BLaER1 treated with 17β-estradiol and CSF1 and Interleukin-3, amounts not matched to agents 10 nM and 100 nM (cell line): ENCODE measurements around the gene RSF1.
A peak's percentile ranks its signal among the peaks of the same experiment; 100 is the strongest.

ENCODE experiments used
- H3K27ac ChIP-seq, 11 experiments: shearing (Covaris generic); formaldehyde crosslinking; 2 replicates each; pipeline ENCODE4 v1.8.1; 2022
- H3K27me3 ChIP-seq, 11 experiments: shearing (Covaris generic); formaldehyde crosslinking; 2 replicates each; pipeline ENCODE4 v1.8.1; 2022
- H3K36me3 ChIP-seq, 11 experiments: shearing (Covaris generic); formaldehyde crosslinking; 2 replicates each; pipeline ENCODE4 v1.8.1; 2022
- H3K4me1 ChIP-seq, 10 experiments: shearing (Covaris generic); formaldehyde crosslinking; 2 replicates each; pipeline ENCODE4 v1.8.1; 2022
- H3K4me2 ChIP-seq, 11 experiments: shearing (Covaris generic); formaldehyde crosslinking; 2 replicates each; pipeline ENCODE4 v1.8.1; 2022
- H3K4me3 ChIP-seq, 10 experiments: shearing (Covaris generic); formaldehyde crosslinking; 2 replicates each; pipeline ENCODE4 v1.8.1; 2022
- H3K9ac ChIP-seq, 11 experiments: shearing (Covaris generic); formaldehyde crosslinking; 2 replicates each; pipeline ENCODE4 v1.8.1; 2022
- H3K9me3 ChIP-seq, 11 experiments: shearing (Covaris generic); formaldehyde crosslinking; replicated peaks in 1 of 11; 2 replicates each; pipeline ENCODE4 v1.8.1; 2022
- H4K20me1 ChIP-seq, 11 experiments: shearing (Covaris generic); formaldehyde crosslinking; 2 replicates each; pipeline ENCODE4 v1.8.1; 2022
- Cebpa-rat ChIP-seq, 11 experiments: shearing (Covaris generic); IDR thresholded peaks; 2 replicates each; pipeline ENCODE4 v1.8.1; 2022

The RSF1 gene

GRCh38 chr11:77750394-77751156, 69.9 kb downstream of the RSF1 start:
- no peaks in the 10 kb centered on the region; a peak in 1 of 22 replicates for H3K9me3 ChIP-seq
- H3K9ac ChIP-seq = no peak overlapping the region
- H3K4me1 ChIP-seq = no peaks in the 10 kb centered on the region; a peak in 1 of 20 replicates

DNA sequence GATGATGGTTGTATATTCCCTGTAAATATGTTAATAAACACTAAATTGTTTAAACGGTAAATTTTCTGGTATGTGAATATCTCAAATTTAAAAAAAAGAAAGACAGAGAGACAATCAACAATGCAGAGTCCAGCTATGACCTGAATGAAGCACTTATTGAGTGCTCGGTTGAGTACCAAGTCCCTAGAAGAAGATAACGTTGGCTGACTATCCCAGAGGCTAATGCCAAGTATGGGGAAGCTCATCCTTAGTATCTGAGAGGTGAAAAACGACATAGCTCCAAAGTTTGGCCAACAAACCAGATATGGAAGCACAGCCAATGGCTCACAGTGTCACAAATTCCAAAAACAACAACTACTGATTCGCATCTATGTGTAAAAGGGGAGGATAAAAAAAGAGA, 71.3 kb downstream of the RSF1 start:
- no peak for TF ChIP-seq Cebpa-rat (IDR thresholded peaks at IDR 0.05)
- H4K20me1 ChIP-seq = peaks cover 3 to 92% (median 56%) of the 10 kb centered on the region in 11 experiments; a peak in 18 of 22 replicates
- no peak overlapping the region for H3K4me2 ChIP-seq
- no peak overlapping the region for H3K27ac ChIP-seq
- H3K36me3 ChIP-seq = peaks cover 40 to 88% (median 73%) of the 10 kb centered on the region in 11 experiments
- H3K9me3 ChIP-seq = no peaks in the 10 kb centered on the region; a peak in 1 of 22 replicates
- no peak overlapping the region for H3K9ac ChIP-seq
- no peaks in the 10 kb centered on the region; a peak in 1 of 20 replicates for H3K4me1 ChIP-seq
- H3K4me3 ChIP-seq = no peak overlapping the region
- no peaks in the 10 kb centered on the region for H3K27me3 ChIP-seq

More at GRCh38 chr11:77750394-77751156, 69.9 kb downstream of the RSF1 start:
- TF ChIP-seq Cebpa-rat (IDR thresholded peaks at IDR 0.05) = no peak
- Histone ChIP-seq H4K20me1 (peaks cover 3 to 94% (median 56%) of the 10 kb centered on the region in 11 experiments; a peak in 18 of 22 replicates), H3K36me3 (peaks cover 47 to 87% (median 77%) of the 10 kb centered on the region in 11 experiments), H3K4me3 (no peak overlapping the region), H3K27me3 (no peaks in the 10 kb centered on the region), H3K27ac (no peak overlapping the region), H3K4me2 (no peak overlapping the region)

DNA sequence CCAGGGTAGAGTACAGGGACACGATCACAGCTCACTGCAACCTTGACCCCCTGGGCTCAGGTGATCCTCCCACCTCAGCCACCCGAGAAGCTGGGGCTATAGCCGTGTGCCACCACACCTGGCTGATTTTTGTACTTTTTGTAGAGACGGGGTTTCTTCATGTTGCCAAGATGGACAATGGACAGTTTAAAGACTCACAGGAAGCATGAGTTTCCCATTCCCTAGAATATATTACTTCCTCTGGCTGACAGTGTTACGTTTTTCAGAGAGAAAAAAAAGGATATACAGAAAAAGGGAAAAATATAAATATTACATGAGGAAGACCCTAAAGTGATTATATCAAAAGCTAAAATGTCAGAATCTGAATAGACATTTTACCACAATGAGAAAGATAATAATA, 72.3 kb downstream of the RSF1 start:
- Histone ChIP-seq H3K4me1 (no peaks in the 10 kb centered on the region; a peak in 1 of 20 replicates), H3K4me3 (no peak overlapping the region), H3K27me3 (no peaks in the 10 kb centered on the region), H3K36me3 (peaks cover 31 to 88% (median 67%) of the 10 kb centered on the region in 11 experiments), H4K20me1 (peaks cover 3 to 86% (median 48%) of the 10 kb centered on the region in 11 experiments; a peak in 18 of 22 replicates), H3K27ac (no peak overlapping the region), H3K9me3 (no peaks in the 10 kb centered on the region), H3K9ac (no peak overlapping the region), H3K4me2 (no peak overlapping the region)
- no peak for TF ChIP-seq Cebpa-rat (IDR thresholded peaks at IDR 0.05)

DNA sequence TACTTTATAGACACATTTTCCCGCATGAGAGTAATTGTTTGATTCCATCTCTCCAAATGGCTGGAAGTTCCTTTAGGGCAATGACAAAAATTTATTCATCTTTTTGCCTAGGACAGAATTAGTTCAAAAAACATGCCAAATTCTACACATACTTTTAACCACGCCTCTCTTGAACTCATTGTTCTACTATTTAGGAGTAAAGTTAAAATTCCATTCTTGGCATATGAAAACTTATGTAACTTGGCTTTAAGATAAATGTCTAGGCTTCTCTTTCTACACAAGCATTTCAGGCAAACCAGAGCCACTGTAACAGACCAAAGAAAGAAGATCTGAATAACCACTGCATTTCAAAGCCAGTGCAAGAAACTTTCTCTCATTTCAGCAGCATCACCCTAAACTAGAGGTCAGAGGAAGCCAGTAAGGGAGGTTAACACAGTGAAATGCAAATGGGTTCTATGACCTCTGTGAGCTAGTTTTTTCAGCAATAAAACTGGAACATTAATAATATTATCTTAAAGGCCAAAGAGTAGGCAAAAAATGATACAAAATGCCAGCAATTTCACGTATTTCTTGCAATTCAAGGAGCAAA, 73.0 kb downstream of the RSF1 start:
- H3K27me3 ChIP-seq = no peaks in the 10 kb centered on the region
- peaks cover 23 to 88% (median 65%) of the 10 kb centered on the region in 11 experiments for H3K36me3 ChIP-seq
- H3K4me3 ChIP-seq = no peak overlapping the region
- H3K9me3 ChIP-seq = no peaks in the 10 kb centered on the region
- no peak for TF ChIP-seq Cebpa-rat (IDR thresholded peaks at IDR 0.05)
- H3K9ac ChIP-seq = no peak overlapping the region
- no peaks in the 10 kb centered on the region; a peak in 1 of 20 replicates for H3K4me1 ChIP-seq
- H4K20me1 ChIP-seq = peaks cover 0 to 78% (median 40%) of the 10 kb centered on the region in 11 experiments; a peak in 18 of 22 replicates
- no peak overlapping the region for H3K4me2 ChIP-seq
- H3K27ac ChIP-seq = no peak overlapping the region

DNA sequence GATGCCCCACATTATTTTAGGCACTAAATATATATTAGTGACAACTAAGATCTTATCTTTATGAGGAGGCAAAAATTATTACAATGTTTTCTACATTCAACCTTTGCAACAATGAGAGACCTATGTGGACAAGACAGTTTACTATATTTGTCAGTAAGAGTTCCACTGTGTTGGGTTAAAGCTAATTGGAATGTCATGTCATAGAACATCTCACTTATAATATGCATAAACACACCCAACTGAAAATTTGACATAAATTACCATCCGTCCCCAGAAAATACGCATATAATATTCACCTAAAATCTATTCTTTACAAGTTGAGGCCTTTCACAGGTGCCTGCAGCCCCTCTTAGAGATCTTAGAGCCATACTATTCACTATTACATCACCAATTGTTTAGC, 84.0 kb downstream of the RSF1 start:
- no peaks in the 10 kb centered on the region for H3K27me3 ChIP-seq

DNA sequence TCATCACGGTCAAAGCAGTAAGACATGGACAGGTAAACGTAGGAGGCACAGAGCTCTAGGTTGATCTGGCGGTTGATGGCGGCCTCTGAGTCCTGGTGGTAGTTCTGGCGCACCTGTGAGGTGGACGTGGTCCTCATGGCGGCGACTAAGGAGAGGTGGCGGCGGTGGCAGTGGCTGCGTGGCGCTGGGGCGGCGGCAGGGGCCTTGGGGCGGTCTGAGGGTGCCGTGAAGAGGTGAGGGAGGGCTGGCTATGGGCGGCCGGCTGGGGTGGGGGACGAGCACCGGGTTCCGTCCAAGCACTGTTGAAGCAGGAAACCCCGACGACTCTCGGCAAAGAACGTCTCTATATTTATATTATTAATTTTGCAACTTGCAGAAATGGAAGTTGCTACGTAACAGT, 85.6 kb downstream of the RSF1 start:
- Histone ChIP-seq H3K4me2 (no peak overlapping the region), H3K4me1 (no peaks in the 10 kb centered on the region), H4K20me1 (peaks cover 0 to 19% (median 0%) of the 10 kb centered on the region in 11 experiments; a peak in 6 of 22 replicates), H3K9me3 (peaks cover 36 to 54% (median 44%) of the 10 kb centered on the region in 11 experiments), H3K27me3 (no peaks in the 10 kb centered on the region), H3K36me3 (peaks cover 90 to 100% (median 96%) of the 10 kb centered on the region in 11 experiments), H3K9ac (no peak overlapping the region), H3K4me3 (no peak overlapping the region), H3K27ac (no peak overlapping the region)
- TF ChIP-seq Cebpa-rat (IDR thresholded peaks at IDR 0.05) = no peak

More for the DNA sequence above, 84.0 kb downstream of the RSF1 start:
- H3K4me2 ChIP-seq = no peak overlapping the region
- H4K20me1 ChIP-seq = peaks cover 0 to 26% (median 0%) of the 10 kb centered on the region in 11 experiments; a peak in 5 of 22 replicates
- H3K4me3 ChIP-seq = no peak overlapping the region
- TF ChIP-seq Cebpa-rat (IDR thresholded peaks at IDR 0.05) = no peak
- no peak overlapping the region for H3K9ac ChIP-seq
- H3K36me3 ChIP-seq = peaks cover 92 to 100% (median 98%) of the 10 kb centered on the region in 11 experiments
- peaks cover 23 to 39% (median 31%) of the 10 kb centered on the region in 11 experiments for H3K9me3 ChIP-seq
- no peak overlapping the region for H3K27ac ChIP-seq
- H3K4me1 ChIP-seq = no peaks in the 10 kb centered on the region

GRCh38 chr11:77732143-77732542, 88.4 kb downstream of the RSF1 start:
- Histone ChIP-seq H3K27ac (no peak overlapping the region), H3K4me2 (no peak overlapping the region), H3K27me3 (no peaks in the 10 kb centered on the region), H3K9ac (no peak overlapping the region), H3K36me3 (peaks cover 66 to 82% (median 70%) of the 10 kb centered on the region in 11 experiments), H3K9me3 (peaks cover 36 to 54% (median 43%) of the 10 kb centered on the region in 11 experiments), H4K20me1 (peaks cover 0 to 8% (median 0%) of the 10 kb centered on the region in 11 experiments; a peak in 4 of 22 replicates), H3K4me3 (peak overlapping the region in 2 of 10 experiments; percentile 10 to 24; a peak in 1 of 20 replicates), H3K4me1 (no peaks in the 10 kb centered on the region)
- no peak for TF ChIP-seq Cebpa-rat (IDR thresholded peaks at IDR 0.05)

DNA sequence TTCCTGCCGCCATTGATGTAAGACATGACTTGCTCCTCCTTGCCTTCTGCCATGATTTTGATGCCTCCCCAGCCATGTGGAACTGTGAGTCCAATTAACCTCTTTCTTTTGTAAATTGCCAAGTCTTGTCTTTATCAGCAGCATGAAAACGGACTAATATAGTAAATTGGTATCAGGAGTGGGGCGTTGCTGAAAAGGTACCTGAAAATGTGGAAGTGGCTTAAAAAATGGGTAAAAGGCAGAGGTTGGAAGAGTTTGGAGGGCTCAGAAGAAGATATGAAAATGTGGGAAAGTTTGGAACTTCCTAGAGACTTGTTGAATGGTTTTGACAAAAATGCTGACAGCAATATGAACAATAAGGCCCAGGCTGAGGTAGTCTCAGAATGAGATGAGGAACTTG, 89.7 kb downstream of the RSF1 start:
- Histone ChIP-seq H3K27ac (no peak overlapping the region), H3K9me3 (peaks cover 36 to 49% (median 43%) of the 10 kb centered on the region in 11 experiments), H3K4me3 (peak overlapping the region in 1 of 10 experiments; percentile 24; a peak in 1 of 20 replicates), H3K27me3 (no peaks in the 10 kb centered on the region), H4K20me1 (peaks cover 0 to 12% (median 0%) of the 10 kb centered on the region in 11 experiments; a peak in 5 of 22 replicates), H3K4me1 (no peaks in the 10 kb centered on the region), H3K4me2 (no peak overlapping the region), H3K9ac (no peak overlapping the region), H3K36me3 (peaks cover 53 to 72% (median 66%) of the 10 kb centered on the region in 11 experiments)
- no peak for TF ChIP-seq Cebpa-rat (IDR thresholded peaks at IDR 0.05)

GRCh38 chr11:77729063-77729462, 91.5 kb downstream of the RSF1 start:
- no peak overlapping the region for H3K9ac ChIP-seq
- H3K4me3 ChIP-seq = no peak overlapping the region
- H3K27me3 ChIP-seq = no peaks in the 10 kb centered on the region
- peaks cover 0 to 25% (median 0%) of the 10 kb centered on the region in 11 experiments; a peak in 5 of 22 replicates for H4K20me1 ChIP-seq
- TF ChIP-seq Cebpa-rat (IDR thresholded peaks at IDR 0.05) = no peak
- peaks cover 47 to 71% (median 65%) of the 10 kb centered on the region in 11 experiments for H3K36me3 ChIP-seq
- peaks cover 33 to 40% (median 36%) of the 10 kb centered on the region in 11 experiments for H3K9me3 ChIP-seq
- H3K27ac ChIP-seq = no peak overlapping the region
- H3K4me1 ChIP-seq = no peaks in the 10 kb centered on the region
- H3K4me2 ChIP-seq = no peak overlapping the region
